ENCODE data around the gene SERTAD1. TPM values are rescaled to one million over a fixed set of nuclear protein-coding genes. Genes with fewer than 3 reads are reported as not detected.

SERTAD1 gene
- polyA plus RNA-seq, 1 donor, result 5.8 TPM

DNA sequence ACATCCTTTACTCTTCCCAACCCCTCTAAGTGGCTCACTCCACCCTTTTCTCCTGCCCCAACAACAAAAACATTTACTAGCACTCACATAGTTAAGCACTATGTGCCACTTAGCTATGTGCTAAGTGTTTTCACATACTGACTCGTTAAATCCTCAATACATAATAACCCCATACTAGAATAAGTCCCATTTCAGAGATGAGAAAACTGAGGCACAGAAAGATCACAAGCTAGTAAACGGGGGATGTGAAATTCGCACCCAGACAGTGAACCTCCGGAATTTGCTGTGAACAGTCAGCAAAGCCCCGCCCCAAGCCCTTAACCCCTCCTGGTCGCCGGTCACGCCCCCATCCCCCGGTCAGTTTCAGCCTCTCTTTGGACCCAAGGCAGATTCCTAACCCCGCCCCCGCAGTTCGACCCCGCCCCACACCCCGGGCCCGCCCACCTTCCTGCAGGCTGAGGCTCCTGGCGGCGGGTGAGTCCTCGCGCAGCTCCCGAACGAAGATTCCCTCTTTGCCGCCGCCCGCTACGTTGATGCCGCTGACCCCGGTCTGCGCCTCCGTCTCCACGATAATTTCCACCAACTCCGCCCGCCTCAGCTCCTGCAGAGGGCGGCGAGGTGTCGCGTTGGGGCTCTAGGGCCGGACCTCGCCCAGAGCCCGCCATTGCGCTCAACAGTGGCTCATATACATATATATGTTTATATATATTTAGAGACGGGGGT is 22.4 kb downstream of the SERTAD1 start:
- DNase-seq (ENCODE audit: low read depth), result no peak

DNA sequence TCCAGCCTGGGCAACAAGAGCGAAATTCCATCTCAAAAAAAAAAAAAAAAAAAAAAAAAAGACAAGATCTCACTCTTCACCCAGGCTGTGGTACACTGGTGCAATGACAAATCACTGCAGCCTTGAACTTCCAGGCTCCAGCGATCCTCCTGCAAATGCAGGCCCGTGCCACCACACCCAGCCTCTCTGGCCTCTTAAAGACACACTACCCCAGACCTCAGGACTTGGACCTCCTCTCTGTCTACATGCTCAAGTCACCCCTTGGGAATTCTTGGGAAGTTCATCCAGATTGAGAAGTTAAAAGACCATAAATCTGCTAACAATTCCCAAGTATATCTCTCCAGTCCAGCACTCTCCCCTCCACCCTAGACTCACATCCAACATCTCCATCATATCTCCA is 25.2 kb downstream of the SERTAD1 start:
- no peak for DNase-seq (ENCODE audit: low read depth)

DNA sequence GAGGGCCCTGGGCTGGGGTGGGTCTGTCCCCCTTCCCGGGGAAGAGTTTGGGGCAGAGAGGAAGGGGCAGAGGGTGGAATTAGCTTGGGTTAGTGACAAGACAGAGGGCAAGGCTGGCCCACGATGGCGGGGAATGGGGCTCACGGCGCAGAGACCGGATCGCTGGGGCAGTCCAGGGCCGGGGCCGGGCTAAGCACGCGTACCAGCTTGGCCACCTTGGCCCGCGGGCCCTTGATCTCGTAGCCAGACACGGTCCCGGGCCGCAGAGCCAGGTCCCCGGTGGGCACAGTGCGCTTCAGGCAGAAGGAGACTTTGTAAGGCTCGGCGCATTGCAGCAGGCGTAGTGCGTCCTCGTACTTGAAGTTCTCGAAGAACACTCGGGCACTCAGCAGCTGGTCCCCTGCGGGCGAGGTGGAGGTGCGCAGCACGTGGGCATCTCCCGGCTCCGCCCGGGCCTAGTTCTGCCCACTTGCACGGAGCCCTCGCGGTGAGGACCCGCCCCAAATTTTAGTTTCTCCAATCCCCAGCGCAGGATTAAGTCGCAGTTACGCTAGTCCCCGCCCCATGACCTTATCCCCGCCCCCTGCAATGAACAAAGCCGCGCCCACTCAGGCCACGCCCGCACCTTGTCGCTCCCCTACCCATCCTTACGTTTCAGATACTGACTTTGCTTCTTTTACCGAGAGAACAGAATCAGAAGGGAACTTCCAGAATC is 27.2 kb downstream of the SERTAD1 start:
- DNase-seq (ENCODE audit: low read depth), result no peak

DNA sequence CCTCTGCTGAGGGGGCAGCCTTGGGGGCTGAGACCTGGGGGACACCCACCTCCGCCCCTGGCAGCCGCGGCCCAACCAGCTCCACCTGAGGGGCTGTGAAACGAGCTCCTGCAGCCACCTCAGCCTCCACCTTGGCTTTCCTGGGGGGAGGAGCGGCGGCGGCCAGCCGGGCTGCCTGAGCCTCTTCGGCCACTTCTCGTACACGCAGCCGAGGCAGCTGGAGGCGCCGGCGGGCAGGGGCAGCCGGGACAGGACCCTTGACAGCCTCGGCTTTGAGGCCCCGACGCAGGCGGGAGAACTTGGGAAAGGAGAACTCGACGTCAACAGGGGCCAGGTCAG is 28.3 kb downstream of the SERTAD1 start:
- no peak for DNase-seq (ENCODE audit: low read depth)

DNA sequence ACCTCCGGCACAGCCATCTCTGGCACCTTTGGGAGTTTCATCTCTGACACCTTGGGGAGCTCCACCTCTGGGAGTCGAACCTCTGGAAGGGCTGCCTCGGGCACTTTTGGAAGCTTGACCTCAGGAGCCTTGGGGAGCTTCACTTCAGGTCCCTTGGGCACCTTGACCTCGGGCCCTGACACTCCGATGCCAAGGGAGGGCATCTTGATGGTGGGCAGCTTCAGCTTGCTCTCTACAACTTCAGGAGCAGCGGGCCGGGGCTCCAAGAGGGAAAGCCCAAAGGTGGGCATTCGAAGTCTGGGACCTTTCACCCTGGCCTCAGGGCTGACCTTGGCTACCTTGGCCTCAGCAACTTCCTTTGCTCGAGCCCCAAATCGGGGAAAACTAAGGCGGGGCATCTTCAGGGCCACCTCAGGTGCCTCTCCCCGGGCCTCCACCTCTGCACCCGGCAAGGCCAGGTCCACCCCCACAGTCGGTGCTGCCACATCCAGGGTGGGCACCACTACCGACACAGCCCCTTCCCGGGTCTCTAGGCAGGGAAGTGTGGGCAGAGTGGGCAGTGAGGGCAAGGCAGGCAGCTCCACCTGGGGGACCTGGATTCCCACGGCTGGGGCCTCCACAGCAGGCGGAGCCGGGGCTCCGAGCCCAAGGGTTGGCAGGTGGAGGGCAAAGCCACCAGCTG is 28.8 kb downstream of the SERTAD1 start:
- DNase-seq (ENCODE audit: low read depth), result no peak

DNA sequence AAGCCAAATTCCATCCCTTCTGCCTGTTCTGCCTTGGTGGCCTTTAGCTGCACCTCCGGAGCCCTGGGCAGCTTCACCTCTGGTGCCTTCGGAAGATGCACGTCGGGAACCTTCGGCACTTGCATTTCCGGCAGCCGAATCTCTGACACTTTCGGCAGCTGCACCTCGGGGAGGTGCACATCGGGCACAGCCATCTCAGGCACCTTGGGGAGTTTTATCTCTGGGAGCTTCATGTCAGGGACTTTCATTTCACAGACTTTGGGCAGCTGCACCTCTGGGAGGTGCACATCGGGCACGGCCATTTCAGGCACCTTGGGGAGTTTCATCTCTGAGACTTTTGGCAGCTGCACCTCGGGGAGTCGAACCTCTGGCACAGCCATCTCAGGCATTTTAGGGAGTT is 29.8 kb downstream of the SERTAD1 start:
- DNase-seq (ENCODE audit: low read depth), result no peak

DNA sequence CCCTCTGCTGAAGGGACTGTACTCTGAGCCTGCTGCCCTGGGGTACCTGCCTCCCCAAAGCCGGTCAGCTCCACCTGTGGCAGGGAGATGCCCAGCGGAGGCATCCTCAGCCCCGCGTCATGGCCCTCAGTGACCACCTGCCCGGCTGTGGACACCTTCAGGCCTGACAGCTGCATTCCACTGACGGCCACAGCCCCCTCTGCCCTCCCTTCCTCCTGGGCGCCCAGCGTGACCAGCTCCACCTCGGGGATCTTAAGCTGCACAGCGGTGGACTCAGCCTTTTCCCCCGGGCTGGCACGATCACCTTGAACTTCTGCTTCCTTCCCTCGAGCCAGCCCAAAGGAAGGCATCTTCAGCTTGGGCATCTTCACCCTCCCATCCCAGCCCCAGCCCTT is 31.0 kb downstream of the SERTAD1 start:
- DNase-seq (ENCODE audit: low read depth), result no peak

DNA sequence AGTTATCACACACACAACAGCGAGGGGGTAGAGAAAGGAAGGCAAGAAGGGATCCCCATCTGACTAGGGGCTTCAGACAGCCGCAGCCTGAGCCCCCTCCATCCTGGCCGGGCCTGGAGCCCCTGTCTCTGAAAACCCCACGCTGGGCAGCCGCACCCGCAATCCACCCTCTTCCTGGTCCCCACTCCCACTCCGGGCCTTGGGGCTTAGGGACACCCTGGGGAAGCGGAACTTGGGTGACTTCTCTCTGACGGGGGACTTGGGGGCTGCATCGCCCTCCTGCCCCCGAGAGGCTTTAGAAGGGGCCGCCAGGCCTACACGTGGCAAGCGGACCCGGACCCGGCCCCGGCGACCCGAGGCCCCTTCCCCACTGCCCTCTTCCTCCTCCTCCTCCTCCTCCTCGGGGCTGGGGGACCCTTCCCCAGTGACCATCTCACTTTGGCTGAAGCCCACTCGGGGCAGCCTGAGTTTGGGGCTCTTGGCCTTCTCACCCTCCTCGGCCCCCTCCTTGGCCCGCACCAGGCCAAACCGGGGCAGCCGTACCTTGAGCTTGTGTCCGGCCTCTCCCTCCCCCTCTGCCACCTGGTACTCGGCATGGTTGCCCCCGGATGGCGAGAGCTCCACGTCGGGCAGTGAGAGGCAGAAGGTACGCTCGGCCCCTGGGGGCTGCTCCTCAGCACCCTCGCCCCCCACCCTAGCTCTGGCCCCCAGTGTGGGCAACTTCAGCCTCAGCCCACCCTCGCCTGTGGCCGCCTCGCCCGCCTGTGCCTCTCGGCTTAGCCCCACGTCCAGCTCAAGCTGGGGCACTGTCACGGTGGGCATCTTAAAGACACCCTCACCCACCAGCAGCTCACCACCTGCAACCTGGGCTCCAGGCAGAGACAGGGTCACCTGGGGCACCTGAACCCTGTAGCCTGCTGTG is 31.6 kb downstream of the SERTAD1 start:
- no peak for DNase-seq (ENCODE audit: low read depth)

DNA sequence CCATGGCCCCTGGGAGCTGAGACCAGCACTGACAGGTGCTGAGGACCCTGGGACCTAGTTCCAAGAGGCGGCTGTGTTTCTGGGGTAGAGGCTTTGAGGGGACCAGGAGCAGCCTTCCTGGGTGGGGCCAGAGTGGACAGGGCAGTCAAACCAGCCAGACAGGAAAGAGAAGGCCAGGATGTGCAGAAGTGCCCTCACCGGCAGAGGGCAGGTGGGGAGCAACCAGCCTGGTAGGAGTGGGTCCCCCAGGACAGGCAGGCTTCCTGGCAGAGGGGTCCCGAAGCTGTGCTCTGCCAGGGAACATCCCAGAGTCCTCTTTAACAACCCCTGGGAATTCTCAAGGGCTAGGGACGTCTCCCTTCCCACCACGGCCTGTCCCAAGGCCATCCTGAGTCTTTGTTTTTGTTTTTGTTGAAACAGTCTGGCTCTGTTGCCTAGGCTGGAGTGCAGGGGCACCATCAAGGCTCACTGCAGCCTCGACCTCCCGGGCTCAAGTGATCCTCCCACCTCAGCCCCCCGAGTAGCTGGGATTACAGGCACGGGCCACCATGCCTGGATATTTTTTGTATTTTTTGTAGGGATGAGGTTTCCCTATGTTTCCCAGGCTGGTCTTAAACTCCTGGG is 32.8 kb downstream of the SERTAD1 start:
- DNase-seq (ENCODE audit: low read depth), result no peak

DNA sequence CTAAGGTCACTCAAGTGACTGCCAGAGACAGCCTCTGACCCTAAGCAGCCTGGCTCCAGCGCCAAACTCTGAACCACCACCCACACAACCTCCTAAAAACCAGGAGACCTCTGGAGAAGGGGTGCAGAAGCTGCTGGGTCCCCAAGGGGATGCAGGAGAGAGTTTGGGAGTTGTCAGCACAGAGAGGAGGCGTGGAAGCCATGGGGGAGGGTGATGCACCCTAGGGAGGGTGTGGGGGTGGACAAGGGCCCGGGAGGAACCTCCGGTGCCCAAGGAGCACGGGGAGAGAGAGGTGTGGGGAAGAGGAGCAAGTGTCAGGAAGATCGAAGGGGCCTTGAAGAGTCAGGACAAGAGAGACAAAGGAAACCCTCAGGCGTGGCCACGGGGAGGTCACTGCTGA is 33.7 kb downstream of the SERTAD1 start:
- DNase-seq (ENCODE audit: low read depth), result no peak

DNA sequence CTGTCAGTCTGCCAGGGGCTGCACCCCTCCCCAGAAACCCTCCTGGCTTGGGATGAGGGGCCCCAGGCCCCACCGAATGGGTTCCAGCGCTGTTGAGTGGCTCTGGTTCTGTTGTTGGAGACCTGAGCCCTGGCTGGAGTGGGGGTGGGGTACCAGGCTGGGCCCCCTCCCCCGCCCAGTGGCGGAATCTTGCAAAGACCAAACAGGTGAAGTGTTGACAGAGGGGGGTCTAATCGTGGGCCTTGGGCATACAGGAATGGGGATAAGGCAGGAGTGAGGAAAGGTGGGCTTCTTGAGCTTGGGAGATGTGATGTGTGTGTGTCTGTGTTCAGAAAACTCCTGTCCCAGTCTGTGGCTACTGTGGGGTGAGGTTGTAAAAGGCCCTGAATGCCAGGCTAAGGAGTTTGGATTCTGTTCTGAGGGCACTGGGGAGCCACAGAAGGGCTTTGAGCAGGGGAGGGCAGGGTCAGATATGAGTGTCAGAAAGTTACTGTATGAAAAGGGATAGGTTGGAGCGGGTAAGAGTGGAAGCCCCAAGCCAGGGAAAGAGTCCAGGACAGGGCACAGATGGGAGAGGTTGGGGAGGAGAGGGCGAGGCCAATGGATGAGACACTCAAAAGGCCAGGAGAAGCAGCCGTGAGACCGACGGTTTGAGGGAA is 35.6 kb downstream of the SERTAD1 start, which contains the start of gene HIPK4:
TSS of gene HIPK4 (minus strand) at position 98 of the 659 bp plus-strand sequence. CDS start 279 bp downstream, outside the sequence.
- DNase-seq (ENCODE audit: low read depth), result no peak

DNA sequence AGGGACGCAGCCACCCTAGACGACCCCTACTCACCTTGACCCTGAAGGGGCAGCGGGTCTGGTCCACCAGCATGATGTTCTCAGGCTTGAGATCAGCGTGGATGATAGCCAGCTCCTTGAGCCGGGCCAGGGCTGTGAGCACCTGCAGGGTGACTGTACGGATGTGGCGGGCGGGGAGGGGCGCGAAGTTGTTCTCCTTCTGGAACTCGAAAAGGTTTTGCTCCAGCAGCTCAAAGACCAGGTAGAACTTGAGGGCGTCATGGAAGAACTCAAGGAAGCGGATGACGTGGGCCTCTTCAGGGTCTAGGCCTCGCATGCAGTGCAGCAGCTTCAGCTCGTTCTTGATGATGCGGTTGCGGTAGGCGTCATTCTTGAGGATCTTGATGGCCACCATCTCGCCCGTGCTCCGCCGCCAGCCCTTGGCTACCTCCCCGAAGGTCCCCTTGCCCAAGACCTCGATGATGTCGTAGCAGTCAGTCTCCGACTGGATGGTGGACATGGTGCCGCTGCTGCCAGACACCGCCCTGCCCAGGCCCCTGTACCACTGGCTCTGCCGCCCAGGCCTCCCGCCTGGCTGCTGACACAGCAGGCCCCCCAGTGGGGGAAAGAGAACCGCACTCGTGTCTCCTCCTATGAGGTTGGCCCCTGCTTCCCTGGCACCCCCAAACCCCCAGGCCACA is 36.2 kb downstream of the SERTAD1 start:
- DNase-seq (ENCODE audit: low read depth), result no peak

DNA sequence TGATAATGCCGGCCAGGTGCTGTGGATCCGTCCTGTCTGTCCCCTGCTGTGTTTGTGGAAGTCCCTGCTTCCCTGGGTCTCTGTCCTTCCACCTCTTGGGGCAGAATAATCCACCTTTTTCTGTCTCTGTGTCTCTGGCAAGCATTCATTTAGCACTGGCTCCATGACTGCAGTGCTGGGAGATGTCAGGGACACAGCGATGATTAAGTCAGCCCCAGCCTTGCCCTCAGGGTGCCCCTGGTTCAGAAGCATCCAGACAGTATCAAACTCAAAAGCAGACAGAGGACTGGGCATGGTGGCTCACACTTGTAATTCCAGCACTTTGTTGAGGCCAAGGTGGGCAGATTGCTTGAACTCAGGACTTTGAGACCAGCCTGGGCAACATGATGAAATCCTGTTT is 37.3 kb downstream of the SERTAD1 start:
- DNase-seq (ENCODE audit: low read depth), result no peak

DNA sequence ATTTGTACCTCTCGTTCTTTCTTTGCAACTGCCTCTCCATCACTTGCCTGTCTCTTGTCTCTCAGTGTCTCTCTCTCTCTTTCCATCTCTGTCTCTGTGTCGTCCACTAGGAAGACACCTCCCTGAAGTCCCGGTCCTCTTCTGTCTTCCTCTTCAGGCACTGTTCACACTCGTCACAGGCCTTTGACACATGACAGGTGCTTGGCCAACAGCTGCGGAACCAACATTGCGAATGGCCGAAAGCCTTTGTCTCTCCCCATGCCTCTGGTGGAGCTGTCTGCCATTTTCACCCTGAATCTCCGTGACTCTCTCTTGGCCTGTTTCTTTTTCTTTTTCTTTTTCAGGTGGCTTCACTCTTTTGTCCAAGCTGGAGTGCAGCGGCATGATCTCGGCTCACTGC is 38.6 kb downstream of the SERTAD1 start:
- no peak for DNase-seq (ENCODE audit: low read depth)

DNA sequence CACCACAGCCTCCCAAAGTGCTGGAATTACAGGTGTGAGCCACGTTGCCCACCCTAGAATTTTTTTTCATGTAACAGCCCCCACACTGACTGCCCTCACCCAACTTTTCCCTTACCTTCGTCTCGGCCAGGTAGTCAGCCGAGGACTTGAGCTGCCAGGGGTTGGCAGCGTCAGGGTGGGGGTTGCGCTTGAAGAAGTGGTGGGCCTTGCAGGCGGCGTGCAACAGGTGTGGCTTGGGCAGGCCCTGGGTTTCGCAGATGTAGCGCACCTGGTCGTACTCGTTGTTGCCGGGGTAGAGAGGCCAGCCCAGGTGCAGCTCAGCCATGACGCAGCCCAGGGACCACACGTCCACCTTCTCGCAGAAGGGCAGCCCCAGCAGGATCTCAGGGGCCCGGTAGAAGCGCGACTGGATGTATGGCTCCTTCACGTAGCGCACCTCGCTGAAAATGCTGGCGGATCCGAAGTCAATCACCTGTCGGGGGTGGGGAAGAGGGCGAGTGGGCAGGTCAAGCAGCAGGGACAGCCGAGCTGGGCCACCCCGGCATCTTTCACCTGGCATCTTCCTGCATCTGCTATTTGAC is 42.0 kb downstream of the SERTAD1 start:
- no peak for DNase-seq (ENCODE audit: low read depth)

DNA sequence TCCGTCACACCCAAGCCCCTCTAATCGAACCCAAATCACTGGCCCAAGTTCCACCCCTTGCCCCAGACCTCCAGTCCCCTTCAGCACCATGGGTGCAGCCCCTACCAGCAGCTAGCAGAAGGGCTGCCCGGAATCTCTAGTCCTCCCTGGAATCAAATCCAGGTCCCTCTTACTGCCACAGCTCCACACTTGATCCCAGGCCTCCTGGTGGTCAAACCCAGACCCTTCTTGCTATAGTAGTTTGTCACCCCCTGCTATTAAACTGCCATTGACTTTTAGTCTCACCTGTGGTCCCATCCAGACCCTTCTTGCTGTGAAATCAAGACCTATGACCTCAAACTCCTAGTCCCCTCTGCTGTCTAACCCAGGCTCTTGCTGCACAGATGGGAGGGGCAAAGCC is 44.5 kb downstream of the SERTAD1 start:
- DNase-seq (ENCODE audit: low read depth), result no peak

DNA sequence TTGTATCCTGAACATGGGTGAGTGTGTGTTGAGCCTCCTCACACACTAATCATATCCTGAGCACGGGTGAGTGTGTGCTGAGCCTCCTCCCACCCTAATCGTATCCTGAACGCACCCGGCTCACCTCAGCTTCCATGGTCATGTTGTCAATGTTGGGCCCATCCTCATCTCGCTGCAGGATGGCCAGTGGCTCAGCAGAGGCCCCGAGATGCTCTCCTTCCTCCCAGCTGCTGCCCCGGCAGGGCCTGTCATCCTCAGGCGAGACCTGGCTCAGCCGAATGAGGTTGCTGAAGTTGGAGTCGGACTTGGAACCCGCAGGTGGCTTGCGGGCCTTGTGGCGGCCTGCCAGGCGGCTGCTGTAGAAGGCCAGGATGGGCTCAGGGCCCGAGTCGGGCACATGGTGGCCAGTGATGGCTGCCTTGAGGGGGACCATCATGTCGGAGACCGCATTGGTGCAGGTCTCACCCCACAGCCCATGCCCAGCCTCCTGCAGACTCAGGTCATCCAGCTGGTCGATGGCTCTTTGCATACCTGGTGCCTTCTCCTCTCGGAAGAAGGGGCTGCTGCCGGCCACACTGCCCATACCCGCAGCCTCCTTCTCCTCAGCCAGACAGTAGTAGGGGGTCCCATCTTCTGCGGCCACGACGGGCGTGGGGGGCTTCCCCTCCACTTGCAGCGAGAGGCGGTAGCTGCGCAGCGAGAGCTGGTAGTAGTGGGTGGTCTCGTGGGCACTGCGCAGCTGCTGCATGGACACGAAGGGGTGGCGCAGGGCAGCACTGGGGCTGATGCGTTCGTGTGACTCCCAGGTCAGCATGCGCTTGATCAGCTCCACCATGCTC is 45.4 kb downstream of the SERTAD1 start:
- no peak for DNase-seq (ENCODE audit: low read depth)

DNA sequence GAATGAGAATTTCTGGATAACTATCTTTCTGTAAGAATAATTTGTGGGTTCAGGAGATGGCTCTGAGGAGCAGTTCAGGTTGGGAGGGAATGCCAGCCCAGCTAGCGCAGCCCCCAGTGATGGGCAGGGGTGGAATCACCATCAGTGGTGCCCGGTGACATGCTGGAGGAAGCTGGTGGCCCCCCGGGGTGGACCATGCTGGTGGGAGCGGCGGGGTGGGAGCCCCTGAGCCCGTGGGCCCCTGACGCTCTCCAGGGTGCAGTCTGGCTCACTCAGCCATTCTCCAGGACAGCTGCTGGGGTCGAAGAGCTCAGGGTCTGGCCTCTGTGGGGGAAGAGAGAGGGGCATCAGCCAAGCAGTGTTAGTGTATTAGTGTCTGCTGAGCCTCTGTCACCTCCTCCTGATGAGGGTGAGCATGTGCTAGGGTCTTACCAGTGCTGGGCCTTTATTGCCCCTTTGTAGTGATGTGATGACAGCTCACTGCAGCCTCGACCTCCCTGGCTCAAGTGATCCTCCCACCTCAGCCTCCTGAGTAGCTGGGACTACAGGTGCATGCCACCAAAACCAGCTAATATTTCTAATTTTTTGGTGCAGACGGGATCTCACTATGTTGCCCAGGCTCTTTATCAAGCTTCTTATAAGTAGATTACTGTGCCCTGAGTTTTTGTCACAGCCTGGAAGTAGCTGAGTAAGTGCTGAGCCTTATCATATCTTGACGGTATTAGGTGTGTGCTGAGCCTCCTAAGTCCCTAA is 46.2 kb downstream of the SERTAD1 start:
- DNase-seq (ENCODE audit: low read depth), result no peak
